Adrenal gland (tissue), 5 donors: ENCODE results near the gene SHMT2.

Source experiments
- CTCF ChIP-seq, 6 experiments: fragments of 450-650 bp in 4 of 6; fragments of 200-600 bp in 2 of 6; sonication (generic) in 1 of 6; IDR thresholded peaks; 1 replicate in 5 of 6; 2 replicates in 1 of 6; pipeline versions ENCODE4 v1.5.1 to v1.8.0; 2016 to 2021; ENCODE audit warnings: antibody characterized with exemption in 6 of 6, mild to moderate bottlenecking in 2 of 6, moderate library complexity in 1 of 6
- POLR2A ChIP-seq, 2 donors: fragments of 450-650 bp; IDR thresholded peaks; one replicate each; pipeline ENCODE4 v1.6.1; 2017; ENCODE audit warnings: antibody characterized with exemption in 2 of 2, mild to moderate bottlenecking in 2 of 2, moderate library complexity in 1 of 2
- donor health status: DM: no; HTN: no; CAD: no.

- TF ChIP-seq CTCF (IDR thresholded peaks at IDR 0.05) (no peak), POLR2A (IDR thresholded peaks at IDR 0.05) (no peak)
These were observed 49.2 kb downstream of the SHMT2 start for GRCh38 chr12:57278465-57279381.
